Measurements from ENCODE around the gene PGM3.

The PGM3 gene

DNA sequence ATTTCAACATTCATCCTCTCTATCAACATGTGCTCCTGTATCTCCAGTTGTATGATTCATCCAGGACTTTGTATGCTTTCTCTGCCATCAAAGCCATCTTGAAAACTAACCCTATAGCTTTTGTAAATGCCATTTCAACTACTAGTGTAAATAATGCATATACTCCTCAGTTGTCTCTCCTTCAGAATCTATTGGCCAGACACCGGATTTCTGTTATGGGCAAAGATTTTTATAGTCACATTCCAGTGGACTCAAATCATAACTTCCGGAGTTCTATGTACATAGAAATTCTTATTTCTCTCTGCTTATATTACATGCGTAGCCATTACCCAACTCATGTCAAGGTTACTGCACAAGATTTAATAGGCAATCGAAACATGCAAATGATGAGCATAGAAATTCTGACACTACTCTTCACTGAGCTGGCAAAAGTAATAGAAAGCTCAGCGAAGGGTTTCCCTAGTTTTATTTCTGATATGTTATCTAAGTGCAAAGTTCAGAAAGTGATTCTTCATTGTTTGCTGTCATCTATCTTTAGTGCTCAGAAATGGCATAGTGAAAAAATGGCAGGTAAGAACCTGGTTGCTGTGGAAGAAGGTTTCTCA is 54.8 kb downstream of the PGM3 start:
- DNase-seq (ENCODE audit: extremely low read depth, insufficient read length), result no peak
- Histone ChIP-seq H3K27me3 (replicated peaks; ENCODE audit: control insufficient read depth, insufficient read depth, low read length) (no peaks in the 10 kb centered on the region), H3K36me3 (ENCODE audit: control insufficient read depth, insufficient read depth, low read length) (peaks cover 2% of the 10 kb centered on the region), H3K4me3 (replicated peaks; ENCODE audit: low read depth, low read length) (no peak overlapping the region)
- no peak for TF ChIP-seq CTCF (IDR thresholded peaks at IDR 0.05; ENCODE audit: insufficient read depth, low read length, poor library complexity, severe bottlenecking)

DNA sequence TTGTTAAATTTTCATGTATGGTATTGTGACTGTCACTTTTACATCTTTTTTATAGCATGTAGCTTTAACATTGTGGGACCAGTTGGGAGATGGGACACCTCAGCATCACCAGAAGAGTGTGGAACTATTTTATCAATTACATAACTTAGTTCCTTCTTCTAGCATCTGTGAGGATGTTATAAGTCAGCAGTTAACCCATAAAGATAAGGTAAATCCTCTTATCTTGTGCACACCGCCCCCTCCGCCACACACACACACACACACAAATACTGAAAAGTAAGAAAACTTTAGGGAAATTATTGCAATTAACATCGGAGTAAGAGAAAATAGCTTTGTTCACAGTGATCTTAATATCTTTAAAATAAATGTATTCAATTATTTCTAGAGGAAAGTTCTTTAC is 60.9 kb downstream of the PGM3 start:
- DNase-seq (ENCODE audit: extremely low read depth, insufficient read length), result no peak
- Histone ChIP-seq H3K4me3 (replicated peaks; ENCODE audit: low read depth, low read length) (no peak overlapping the region), H3K27me3 (replicated peaks; ENCODE audit: control insufficient read depth, insufficient read depth, low read length) (no peaks in the 10 kb centered on the region), H3K36me3 (ENCODE audit: control insufficient read depth, insufficient read depth, low read length) (peaks cover 7% of the 10 kb centered on the region)
- TF ChIP-seq CTCF (IDR thresholded peaks at IDR 0.05; ENCODE audit: insufficient read depth, low read length, poor library complexity, severe bottlenecking), result no peak

GRCh38 chr6:83127976-83128375 is 65.1 kb downstream of the PGM3 start:
- no peak overlapping the region for H3K4me3 ChIP-seq (replicated peaks; ENCODE audit: low read depth, low read length)
- TF ChIP-seq CTCF (IDR thresholded peaks at IDR 0.05; ENCODE audit: insufficient read depth, low read length, poor library complexity, severe bottlenecking), result no peak
- no peak for DNase-seq (ENCODE audit: extremely low read depth, insufficient read length)
- H3K27me3 ChIP-seq (replicated peaks; ENCODE audit: control insufficient read depth, insufficient read depth, low read length), result no peaks in the 10 kb centered on the region
- peaks cover 13% of the 10 kb centered on the region for H3K36me3 ChIP-seq (ENCODE audit: control insufficient read depth, insufficient read depth, low read length)

GRCh38 chr6:83127258-83127657 is 65.8 kb downstream of the PGM3 start:
- peaks cover 14% of the 10 kb centered on the region for H3K36me3 ChIP-seq (ENCODE audit: control insufficient read depth, insufficient read depth, low read length)
- no peak overlapping the region for H3K4me3 ChIP-seq (replicated peaks; ENCODE audit: low read depth, low read length)
- no peak for TF ChIP-seq CTCF (IDR thresholded peaks at IDR 0.05; ENCODE audit: insufficient read depth, low read length, poor library complexity, severe bottlenecking)
- no peaks in the 10 kb centered on the region for H3K27me3 ChIP-seq (replicated peaks; ENCODE audit: control insufficient read depth, insufficient read depth, low read length)
- DNase-seq (ENCODE audit: extremely low read depth, insufficient read length), result no peak

DNA sequence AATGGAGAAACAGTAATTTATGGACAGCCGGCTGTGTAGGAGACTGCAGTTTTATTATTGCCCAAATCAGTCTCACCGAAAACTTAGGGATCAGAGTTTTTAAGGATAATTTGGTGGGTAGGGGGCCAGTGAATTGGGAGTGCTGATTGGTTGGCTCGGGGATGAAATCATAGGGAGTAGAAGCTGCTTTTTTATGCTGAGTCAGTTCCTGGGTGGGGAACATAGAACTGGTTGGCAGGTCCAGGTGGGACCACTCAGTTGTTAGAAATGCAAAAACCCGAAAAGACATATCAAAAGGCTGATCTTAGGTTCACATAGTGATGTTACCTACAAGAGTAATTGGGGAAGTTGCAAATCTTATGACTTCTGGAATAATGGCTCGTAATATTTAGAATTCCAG is 66.3 kb downstream of the PGM3 start:
- H3K4me3 ChIP-seq (replicated peaks; ENCODE audit: low read depth, low read length), result no peak overlapping the region
- peaks cover 15% of the 10 kb centered on the region for H3K36me3 ChIP-seq (ENCODE audit: control insufficient read depth, insufficient read depth, low read length)
- no peak for TF ChIP-seq CTCF (IDR thresholded peaks at IDR 0.05; ENCODE audit: insufficient read depth, low read length, poor library complexity, severe bottlenecking)
- H3K27me3 ChIP-seq (replicated peaks; ENCODE audit: control insufficient read depth, insufficient read depth, low read length), result no peaks in the 10 kb centered on the region
- DNase-seq (ENCODE audit: extremely low read depth, insufficient read length), result no peak

- no peak for DNase-seq (ENCODE audit: extremely low read depth, insufficient read length)
- no peaks in the 10 kb centered on the region for H3K27me3 ChIP-seq (replicated peaks; ENCODE audit: control insufficient read depth, insufficient read depth, low read length)
- TF ChIP-seq CTCF (IDR thresholded peaks at IDR 0.05; ENCODE audit: insufficient read depth, low read length, poor library complexity, severe bottlenecking), result no peak
- peaks cover 15% of the 10 kb centered on the region for H3K36me3 ChIP-seq (ENCODE audit: control insufficient read depth, insufficient read depth, low read length)
- no peak overlapping the region for H3K4me3 ChIP-seq (replicated peaks; ENCODE audit: low read depth, low read length)
Measured at GRCh38 chr6:83126223-83126622, 66.8 kb downstream of the PGM3 start.
